Fibroblast of gingiva (primary cell): ENCODE data around the gene NRAP.

ENCODE experiments used
- DNase-seq: peaks from one replicate; pipeline ENCODE4 v3.0.0-alpha.2; 2011; ENCODE audit warnings: low read depth

NRAP gene

GRCh38 chr10:113605268-113605978 lies 58.4 kb downstream of the NRAP start:
- no peak for DNase-seq

GRCh38 chr10:113604572-113604971 lies 59.3 kb downstream of the NRAP start:
- DNase-seq: no peak

GRCh38 chr10:113603057-113603777 lies 60.6 kb downstream of the NRAP start:
- DNase-seq: no peak

- no peak for DNase-seq
Observed at GRCh38 chr10:113600569-113600968, 63.3 kb downstream of the NRAP start.

- no peak for DNase-seq
Observed at GRCh38 chr10:113594652-113595051, 69.2 kb downstream of the NRAP start.

- no peak for DNase-seq
Observed at GRCh38 chr10:113592380-113592779, 71.5 kb downstream of the NRAP start.

- DNase-seq: no peak
Observed at GRCh38 chr10:113590581-113590980, 73.3 kb downstream of the NRAP start.

GRCh38 chr10:113589201-113589770 lies 74.6 kb downstream of the NRAP start:
- DNase-seq: no peak

GRCh38 chr10:113585949-113586348 lies 77.9 kb downstream of the NRAP start:
- DNase-seq: no peak

GRCh38 chr10:113583571-113583970 lies 80.3 kb downstream of the NRAP start:
- no peak for DNase-seq

- no peak for DNase-seq
Observed at GRCh38 chr10:113581092-113581491, 82.7 kb downstream of the NRAP start.

- no peak for DNase-seq
Observed at GRCh38 chr10:113578773-113579172, 85.1 kb downstream of the NRAP start.

GRCh38 chr10:113576852-113577251 lies 87.0 kb downstream of the NRAP start:
- no peak for DNase-seq

GRCh38 chr10:113573368-113573767 lies 90.5 kb downstream of the NRAP start:
- no peak for DNase-seq

- DNase-seq: no peak
Observed at GRCh38 chr10:113572520-113573290, 91.1 kb downstream of the NRAP start.

GRCh38 chr10:113569576-113569975 lies 94.3 kb downstream of the NRAP start:
- no peak for DNase-seq

- no peak for DNase-seq
Observed at GRCh38 chr10:113566888-113567287, 97.0 kb downstream of the NRAP start.

GRCh38 chr10:113565364-113565763 lies 98.5 kb downstream of the NRAP start:
- no peak for DNase-seq

- DNase-seq: peak; percentile 57
Observed at GRCh38 chr10:113563306-113564088, 100.3 kb downstream of the NRAP start.

GRCh38 chr10:113562704-113563103 lies 101.1 kb downstream of the NRAP start:
- DNase-seq: no peak

- DNase-seq: no peak
Observed at GRCh38 chr10:113562069-113562468, 101.8 kb downstream of the NRAP start.

- no peak for DNase-seq
Observed at GRCh38 chr10:113561214-113561613, 102.6 kb downstream of the NRAP start.
